SK-N-SH (cell line): ENCODE data around the gene FRS2.

Source experiments
- ELF1 ChIP-seq: IDR thresholded peaks from 2 replicates; pipeline ENCODE4 v1.4.0; 2012
- EP300 ChIP-seq, 2 experiments: IDR thresholded peaks; 2 replicates each; pipeline versions ENCODE4 v1.4.0 to v1.6.1; 2012; ENCODE audit warnings: borderline replicate concordance in 1 of 2, low read depth in 1 of 2, low read length in 1 of 2
- FOXJ3 ChIP-seq: sonication (generic); formaldehyde crosslinking; IDR thresholded peaks from 2 replicates; pipeline ENCODE4 v1.5.1; 2020; ENCODE audit warnings: mild to moderate bottlenecking, missing genetic modification reagents
- GATA2 ChIP-seq: sonication (generic); formaldehyde crosslinking; IDR thresholded peaks from 2 replicates; pipeline ENCODE4 v1.5.0; 2020; ENCODE audit warnings: mild to moderate bottlenecking, missing genetic modification reagents
- MXI1 ChIP-seq: IDR thresholded peaks from 2 replicates; pipeline ENCODE4 v1.6.1; 2012; ENCODE audit warnings: mild to moderate bottlenecking, low read depth, low read length, improper control_type of control experiment
- REST ChIP-seq: IDR thresholded peaks from 2 replicates; pipeline ENCODE4 v1.6.1; 2012; ENCODE audit warnings: mild to moderate bottlenecking, low read depth, low read length, moderate library complexity
- RFX5 ChIP-seq: IDR thresholded peaks from 2 replicates; pipeline ENCODE4 v1.6.1; 2012; ENCODE audit warnings: mild to moderate bottlenecking, improper control_type of control experiment, low read length
- SMC3 ChIP-seq: IDR thresholded peaks from 2 replicates; pipeline ENCODE4 v1.6.1; 2012; ENCODE audit warnings: low read depth, low read length, improper control_type of control experiment
- TAF1 ChIP-seq: IDR thresholded peaks from 2 replicates; pipeline ENCODE4 v1.6.1; 2012; ENCODE audit warnings: low read depth, mild to moderate bottlenecking, low read length, moderate library complexity, borderline replicate concordance
- USF1 ChIP-seq: IDR thresholded peaks from 2 replicates; pipeline ENCODE4 v1.4.0; 2012; ENCODE audit warnings: low read depth, borderline replicate concordance
- YY1 ChIP-seq: IDR thresholded peaks from 2 replicates; pipeline ENCODE4 v1.4.0; 2012; ENCODE audit warnings: low read depth, mild to moderate bottlenecking
- TF ChIP-seq, protein P1 (sequence below): fragments of 200-600 bp; sonication (generic); IDR thresholded peaks from 2 replicates; pipeline ENCODE4 v1.6.1; 2017; ENCODE audit warnings: antibody characterized with exemption, mild to moderate bottlenecking, moderate library complexity

DNA sequence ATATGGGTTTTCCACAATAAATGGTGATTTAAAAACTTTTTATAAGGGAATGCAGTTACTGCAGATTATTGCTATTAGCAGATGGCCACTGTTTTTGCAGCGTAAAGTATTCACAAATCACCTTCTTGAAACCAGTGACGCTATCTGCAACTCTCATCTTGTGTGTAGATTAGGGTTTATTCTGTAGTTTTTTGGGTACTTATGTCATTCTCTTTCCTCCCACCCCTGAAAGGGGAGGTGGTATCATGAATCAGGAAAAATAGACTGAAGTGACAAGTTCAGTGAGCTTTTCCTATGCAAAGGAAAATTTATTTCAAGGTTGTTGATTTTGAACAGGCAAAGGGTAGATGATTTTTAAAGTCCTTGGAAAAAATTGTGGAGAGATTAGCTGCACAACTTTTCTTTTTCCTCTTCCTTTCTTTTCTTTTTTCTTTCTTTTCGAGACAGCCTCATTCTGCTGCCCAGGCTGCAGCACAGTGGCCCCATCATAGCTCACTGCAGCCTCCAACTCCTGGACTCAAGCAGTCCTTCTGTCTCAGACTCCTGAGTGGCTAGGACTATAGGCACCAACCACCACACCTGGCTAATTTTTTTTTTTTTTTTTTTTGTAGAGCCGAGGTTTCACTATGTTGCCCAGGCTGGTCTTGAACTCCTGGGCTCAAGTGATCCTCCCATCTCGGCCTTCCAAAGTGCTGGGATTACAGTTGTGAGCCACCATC, 1.6 kb downstream of the FRS2 start:
- no peak for TF ChIP-seq REST
- TF ChIP-seq, protein P1, sequence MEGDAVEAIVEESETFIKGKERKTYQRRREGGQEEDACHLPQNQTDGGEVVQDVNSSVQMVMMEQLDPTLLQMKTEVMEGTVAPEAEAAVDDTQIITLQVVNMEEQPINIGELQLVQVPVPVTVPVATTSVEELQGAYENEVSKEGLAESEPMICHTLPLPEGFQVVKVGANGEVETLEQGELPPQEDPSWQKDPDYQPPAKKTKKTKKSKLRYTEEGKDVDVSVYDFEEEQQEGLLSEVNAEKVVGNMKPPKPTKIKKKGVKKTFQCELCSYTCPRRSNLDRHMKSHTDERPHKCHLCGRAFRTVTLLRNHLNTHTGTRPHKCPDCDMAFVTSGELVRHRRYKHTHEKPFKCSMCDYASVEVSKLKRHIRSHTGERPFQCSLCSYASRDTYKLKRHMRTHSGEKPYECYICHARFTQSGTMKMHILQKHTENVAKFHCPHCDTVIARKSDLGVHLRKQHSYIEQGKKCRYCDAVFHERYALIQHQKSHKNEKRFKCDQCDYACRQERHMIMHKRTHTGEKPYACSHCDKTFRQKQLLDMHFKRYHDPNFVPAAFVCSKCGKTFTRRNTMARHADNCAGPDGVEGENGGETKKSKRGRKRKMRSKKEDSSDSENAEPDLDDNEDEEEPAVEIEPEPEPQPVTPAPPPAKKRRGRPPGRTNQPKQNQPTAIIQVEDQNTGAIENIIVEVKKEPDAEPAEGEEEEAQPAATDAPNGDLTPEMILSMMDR: no peak
- TF ChIP-seq SMC3: no peak
- no peak for TF ChIP-seq USF1
- no peak for TF ChIP-seq TAF1
- TF ChIP-seq GATA2: no peak
- no peak for TF ChIP-seq YY1
- TF ChIP-seq RFX5: no peak
- no peak for TF ChIP-seq MXI1
- TF ChIP-seq EP300 (IDR thresholded peaks at IDR 0.05; ENCODE audit: borderline replicate concordance in 1 of 2, low read depth in 1 of 2, low read length in 1 of 2): no peak
- TF ChIP-seq FOXJ3: no peak
- TF ChIP-seq ELF1: no peak
